Lung (tissue), 12 donors: Measurements from ENCODE around the gene TRIM46. TPM values are rescaled to one million over a fixed set of nuclear protein-coding genes. Genes with fewer than 3 reads are reported as not detected.
A peak's percentile ranks its signal among the peaks of the same experiment; 100 is the strongest.

Experiments
- ATAC-seq: fragments of 200-7000 bp; cut with Tn5 transposase; one replicate; pipeline ENCODE4 v1.9.1; 2020; ENCODE audit warnings: moderate number of reproducible peaks; ENCODE audit not compliant: insufficient read depth, low FRiP score
- DNase-seq, 3 donors: peaks; one replicate each; pipeline ENCODE4 v3.0.0-alpha.2; 2013 to 2017
- H3K27ac ChIP-seq, 2 donors: one replicate each; pipeline ENCODE4 v1.5.1; 2013; ENCODE audit warnings: mild to moderate bottlenecking in 2 of 2, moderate library complexity in 2 of 2, control low read depth in 1 of 2, inconsistent platforms in 1 of 2, low read depth in 1 of 2, low read length in 1 of 2
- H3K27me3 ChIP-seq, 3 donors: one replicate each; pipeline ENCODE4 v1.5.1; 2013; ENCODE audit warnings: low read length in 2 of 3; ENCODE audit not compliant: control insufficient read depth in 3 of 3, insufficient read depth in 3 of 3
- H3K36me3 ChIP-seq, 4 donors: one replicate each; pipeline ENCODE4 v1.5.1; 2013; ENCODE audit warnings: low read length in 4 of 4, mild to moderate bottlenecking in 1 of 4, moderate library complexity in 1 of 4; ENCODE audit not compliant: control insufficient read depth in 4 of 4, insufficient read depth in 4 of 4
- H3K4me1 ChIP-seq, 5 donors: one replicate each; pipeline ENCODE4 v1.5.1; 2013; ENCODE audit warnings: low read length in 5 of 5, mild to moderate bottlenecking in 2 of 5, moderate library complexity in 1 of 5; ENCODE audit not compliant: control insufficient read depth in 5 of 5, insufficient read depth in 5 of 5
- H3K4me3 ChIP-seq: one replicate; pipeline ENCODE4 v1.5.1; 2013; ENCODE audit warnings: mild to moderate bottlenecking, control low read depth, moderate library complexity
- H3K9ac ChIP-seq, 2 donors: one replicate each; pipeline ENCODE4 v1.5.1; 2013; ENCODE audit warnings: low read length in 2 of 2, control low read depth in 1 of 2; ENCODE audit not compliant: insufficient read depth in 1 of 2
- H3K9me3 ChIP-seq, 4 donors: one replicate each; pipeline ENCODE4 v1.5.1; 2013; ENCODE audit warnings: low read length in 3 of 4, mild to moderate bottlenecking in 1 of 4, moderate library complexity in 1 of 4; ENCODE audit not compliant: control insufficient read depth in 4 of 4, insufficient read depth in 3 of 4
- WGBS, 2 donors: extraction: QIAGEN DNeasy Blood & Tissue Kit; methylation state at CpG; one replicate each; pipeline ENCODE4 v1.1.7; 2013; 5-methylcytosine and 5-hydroxymethylcytosine counted together
- polyA plus RNA-seq, 2 donors: library from polyadenylated mRNA; stranded (reverse); fragments of 200-250 nt; gene quantifications; one replicate each; pipeline ENCODE4 v1.2.1, GENCODE V29; 2013
- total RNA-seq, 2 donors: library from RNA; depleted of rRNA in 1 of 2; stranded (reverse); fragments of >200 nt in 1 of 2; gene quantifications; one replicate each; pipeline ENCODE4 v1.2.1, GENCODE V29; 2014 to 2021
- TF ChIP-seq, protein P1 (sequence below): IDR thresholded peaks from 2 replicates; pipeline ENCODE4 v1.5.1; 2012; ENCODE audit warnings: mild to moderate bottlenecking; ENCODE audit errors: control extremely low read depth, extremely low read depth
- donor health status: control.
- donor health status: control.
- donor health status: Bipolar disorder and iron deficiency.
- donor health status: healthy.
- donor health status: DM: yes; HTN: yes; CAD: no.

The TRIM46 gene
- total and polyA plus RNA-seq, 4 donors, result 0.26 to 0.71 (median 0.46) TPM

DNA sequence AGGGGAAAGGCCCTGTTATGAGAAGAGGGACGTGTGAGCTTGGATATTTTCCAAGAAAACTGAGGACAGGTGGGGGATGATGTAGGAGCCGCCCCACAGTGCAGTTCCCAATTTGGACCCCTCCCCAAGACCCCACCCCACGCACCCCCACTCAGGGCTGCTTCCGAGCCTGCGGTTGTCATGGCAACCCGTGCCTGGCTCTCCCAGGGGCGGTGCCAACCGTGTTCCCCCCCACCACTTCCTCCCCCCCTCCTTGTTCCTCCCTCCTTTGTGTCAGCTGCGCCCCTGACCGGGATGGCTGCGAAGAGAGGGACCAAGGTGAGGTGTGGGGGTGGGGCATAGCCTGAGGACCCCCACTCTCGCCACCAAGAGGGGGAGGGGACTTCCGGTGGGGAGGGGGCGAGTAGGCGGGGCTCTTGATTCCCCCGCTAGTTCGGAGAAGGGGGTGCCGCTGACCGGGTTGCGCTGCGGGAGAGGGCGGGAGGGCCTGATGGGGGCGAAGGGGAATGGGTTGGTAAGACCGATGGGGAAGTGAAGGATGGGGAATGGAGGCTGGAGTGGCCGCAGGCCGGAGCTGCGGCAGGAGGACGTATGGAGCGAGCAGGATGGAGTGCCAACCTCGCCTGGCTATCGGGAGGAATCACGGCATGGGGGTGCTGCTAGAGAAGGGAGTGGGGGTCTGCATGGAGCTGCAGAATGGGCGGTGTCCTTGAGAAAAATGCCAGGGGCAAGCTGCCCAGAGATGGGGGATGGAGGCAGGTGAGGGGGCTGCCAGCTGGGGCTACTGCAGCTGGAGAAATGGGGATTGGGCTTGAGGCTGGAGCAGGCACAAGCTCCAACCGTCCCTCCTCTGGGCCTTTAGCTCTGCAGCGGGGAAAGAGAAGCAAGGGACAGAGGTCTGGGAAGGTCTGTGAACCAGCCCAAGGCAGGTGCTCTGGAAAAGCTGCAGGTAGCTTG is 953 bp downstream of the TRIM46 start:
- peaks cover 0 to 29% (median 3%) of the 10 kb centered on the region in 5 donors for H3K4me1 ChIP-seq

GRCh38 chr1:155175281-155175926 is 1.8 kb downstream of the TRIM46 start:
- no peak for ATAC-seq
- H3K36me3 ChIP-seq, result peaks cover 0 to 3% (median 1%) of the 10 kb centered on the region in 4 donors
- TF ChIP-seq, protein P1, sequence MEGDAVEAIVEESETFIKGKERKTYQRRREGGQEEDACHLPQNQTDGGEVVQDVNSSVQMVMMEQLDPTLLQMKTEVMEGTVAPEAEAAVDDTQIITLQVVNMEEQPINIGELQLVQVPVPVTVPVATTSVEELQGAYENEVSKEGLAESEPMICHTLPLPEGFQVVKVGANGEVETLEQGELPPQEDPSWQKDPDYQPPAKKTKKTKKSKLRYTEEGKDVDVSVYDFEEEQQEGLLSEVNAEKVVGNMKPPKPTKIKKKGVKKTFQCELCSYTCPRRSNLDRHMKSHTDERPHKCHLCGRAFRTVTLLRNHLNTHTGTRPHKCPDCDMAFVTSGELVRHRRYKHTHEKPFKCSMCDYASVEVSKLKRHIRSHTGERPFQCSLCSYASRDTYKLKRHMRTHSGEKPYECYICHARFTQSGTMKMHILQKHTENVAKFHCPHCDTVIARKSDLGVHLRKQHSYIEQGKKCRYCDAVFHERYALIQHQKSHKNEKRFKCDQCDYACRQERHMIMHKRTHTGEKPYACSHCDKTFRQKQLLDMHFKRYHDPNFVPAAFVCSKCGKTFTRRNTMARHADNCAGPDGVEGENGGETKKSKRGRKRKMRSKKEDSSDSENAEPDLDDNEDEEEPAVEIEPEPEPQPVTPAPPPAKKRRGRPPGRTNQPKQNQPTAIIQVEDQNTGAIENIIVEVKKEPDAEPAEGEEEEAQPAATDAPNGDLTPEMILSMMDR, result no peak
- no peak overlapping the region for H3K27ac ChIP-seq
- H3K9me3 ChIP-seq, result no peaks in the 10 kb centered on the region
- H3K4me3 ChIP-seq, result no peak overlapping the region
- H3K9ac ChIP-seq, result no peak overlapping the region
- 86 to 92% methylated on average over 12 of the region's 12 CpGs for WGBS, 2 donors
- no peaks in the 10 kb centered on the region for H3K27me3 ChIP-seq
- H3K4me1 ChIP-seq, result peaks cover 0 to 29% (median 3%) of the 10 kb centered on the region in 5 donors
- no peak for DNase-seq

More for the DNA sequence above, 953 bp downstream of the TRIM46 start:
- peak; percentile 28 to 47 (median 40) for DNase-seq
- H3K27ac ChIP-seq, result no peak overlapping the region
- no peak overlapping the region for H3K4me3 ChIP-seq
- H3K9ac ChIP-seq, result no peak overlapping the region
- ATAC-seq, result no peak
- no peaks in the 10 kb centered on the region for H3K9me3 ChIP-seq
- TF ChIP-seq, protein P1, result no peak
- peaks cover 0 to 8% (median 3%) of the 10 kb centered on the region in 4 donors for H3K36me3 ChIP-seq
- no peaks in the 10 kb centered on the region for H3K27me3 ChIP-seq
- WGBS, 2 donors, result 4 to 9% methylated on average over 32 to 35 of the region's 35 CpGs

DNA sequence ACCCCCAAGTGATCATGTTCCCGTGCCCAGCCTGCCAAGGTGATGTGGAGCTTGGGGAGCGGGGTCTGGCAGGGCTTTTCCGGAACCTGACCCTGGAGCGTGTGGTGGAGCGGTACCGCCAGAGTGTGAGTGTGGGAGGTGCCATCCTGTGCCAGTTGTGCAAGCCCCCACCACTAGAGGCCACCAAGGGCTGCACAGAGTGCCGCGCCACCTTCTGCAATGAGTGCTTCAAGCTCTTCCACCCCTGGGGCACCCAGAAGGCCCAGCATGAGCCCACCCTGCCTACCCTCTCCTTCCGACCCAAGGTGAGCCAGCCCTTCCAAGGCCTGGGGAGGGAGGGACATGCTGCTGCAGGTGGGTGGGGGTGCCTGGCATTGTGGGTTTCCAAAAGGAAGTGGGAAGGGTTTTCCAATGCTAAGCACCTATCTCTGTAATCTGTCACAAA is 2.3 kb downstream of the TRIM46 start:
- no peak for DNase-seq
- Histone ChIP-seq H3K27me3 (no peaks in the 10 kb centered on the region), H3K4me1 (peaks cover 0 to 29% (median 3%) of the 10 kb centered on the region in 5 donors), H3K4me3 (no peak overlapping the region), H3K36me3 (no peaks in the 10 kb centered on the region), H3K9me3 (no peaks in the 10 kb centered on the region), H3K27ac (no peak overlapping the region), H3K9ac (no peak overlapping the region)
- WGBS, 2 donors, result 56 to 74% methylated on average over 9 of the region's 9 CpGs
- ATAC-seq, result no peak
- TF ChIP-seq, protein P1, result no peak
